ENCODE data around the gene AP1G2.

GRCh38 chr14:23612802-23613201 is 45.2 kb upstream of the AP1G2 start:
- TF ChIP-seq CTCF (IDR thresholded peaks at IDR 0.05) = no peak
- TF ChIP-seq POLR2A (IDR thresholded peaks at IDR 0.05; ENCODE audit: low read depth) = no peak
- no peak for TF ChIP-seq POLR2AphosphoS5 (IDR thresholded peaks at IDR 0.05)

Measured in esophagus muscularis mucosa (tissue), 3 donors.